AG04449 (cell line): ENCODE measurements around the gene SBF1.

Experiments used
- CTCF ChIA-PET: fragments of 350-600 bp; formaldehyde crosslinking; extraction: SDS; loops from one replicate; lab custom pipeline; 2021; ENCODE audit warnings: antibody characterized with exemption; lab: Yijun Ruan, JAX
- POLR2A ChIA-PET: fragments of 400-600, 350-600 bp; formaldehyde crosslinking; extraction: SDS; loops from one replicate; lab custom pipeline; 2020; ENCODE audit warnings: antibody characterized with exemption, inconsistent platforms; lab: Yijun Ruan, JAX
- DNase-seq: peaks from one replicate; pipeline ENCODE4 v3.0.0-alpha.2; 2010; ENCODE audit warnings: low read depth, low spot score
- H3K4me3 ChIP-seq: 2 replicates; pipeline ENCODE4 v1.5.1; 2011; ENCODE audit warnings: low read depth, mild to moderate bottlenecking, control low read depth, low read length
- CTCF ChIP-seq: IDR thresholded peaks from one replicate; pipeline ENCODE4 v1.5.1; 2011; ENCODE audit warnings: mild to moderate bottlenecking, moderate library complexity, low read length, control low read depth, inconsistent platforms; ENCODE audit not compliant: insufficient read depth; ENCODE audit errors: missing control alignments

SBF1 gene

GRCh38 chr22:50441428-50441993, 33.3 kb downstream of the SBF1 start:
- no peak for TF ChIP-seq CTCF
- CTCF ChIA-PET, result no interaction called here
- no peak overlapping the region for H3K4me3 ChIP-seq
- DNase-seq, result no peak
- POLR2A ChIA-PET, result no interaction called here

GRCh38 chr22:50440544-50441249, 34.1 kb downstream of the SBF1 start:
- no peak for TF ChIP-seq CTCF
- ChIA-PET POLR2A (no interaction called here), CTCF (interaction anchor here (0.6 kb wide), 1 partner anchor 198 kb away, joined by 3 read pairs; no protein-coding TSS in a partner anchor)
- H3K4me3 ChIP-seq, result no peak overlapping the region
- no peak for DNase-seq

- CTCF ChIA-PET, result interaction anchor here (0.6 kb wide), 1 partner anchor 197 kb away, joined by 3 read pairs; no protein-coding TSS in a partner anchor
- no peak for TF ChIP-seq CTCF
- H3K4me3 ChIP-seq, result no peak overlapping the region
- POLR2A ChIA-PET, result no interaction called here
- no peak for DNase-seq
These were observed 34.9 kb downstream of the SBF1 start for GRCh38 chr22:50439871-50440331.

- ChIA-PET POLR2A (no interaction called here), CTCF (no interaction called here)
- no peak overlapping the region for H3K4me3 ChIP-seq
- no peak for DNase-seq
- no peak for TF ChIP-seq CTCF
These were observed 35.4 kb downstream of the SBF1 start for GRCh38 chr22:50439314-50439870.

GRCh38 chr22:50438305-50439275, 36.2 kb downstream of the SBF1 start:
- TF ChIP-seq CTCF, result no peak
- ChIA-PET CTCF (no interaction called here), POLR2A (no interaction called here)
- DNase-seq, result no peak
- H3K4me3 ChIP-seq, result no peak overlapping the region
